Mesothelial cell of epicardium (in vitro differentiated cells): ENCODE data around the gene ZNRF3. TPM values are rescaled to one million over a fixed set of nuclear protein-coding genes. Genes with fewer than 3 reads are reported as not detected.
A peak's percentile ranks its signal among the peaks of the same experiment; 100 is the strongest.

Experiments used
- DNase-seq, 2 experiments: peaks; one replicate each; pipeline ENCODE4 v3.0.0; 2021; ENCODE audit warnings: low spot score in 2 of 2; ENCODE audit not compliant: unreplicated experiment in 2 of 2
- H3K27ac Mint-ChIP-seq: 2 replicates; pipeline ENCODE4 v1.8.0; 2021; ENCODE audit warnings: mixed read lengths
- H3K27me3 Mint-ChIP-seq: 2 replicates; pipeline ENCODE4 v1.8.0; 2021; ENCODE audit warnings: low read depth, mixed read lengths
- H3K36me3 Mint-ChIP-seq: 2 replicates; pipeline ENCODE4 v1.8.0; 2021; ENCODE audit warnings: mixed read lengths
- H3K4me1 Mint-ChIP-seq: 2 replicates; pipeline ENCODE4 v1.8.0; 2021; ENCODE audit warnings: mixed read lengths
- H3K4me3 Mint-ChIP-seq: 2 replicates; pipeline ENCODE4 v1.8.0; 2021; ENCODE audit warnings: mild to moderate bottlenecking, moderate library complexity, mixed read lengths
- H3K9me3 Mint-ChIP-seq: 2 replicates; pipeline ENCODE4 v1.8.0; 2021; ENCODE audit warnings: mixed read lengths
- total RNA-seq: library from RNA; stranded (reverse); gene quantifications from 3 replicates; pipeline ENCODE4 v1.2.1, GENCODE V29; 2021
- TF ChIP-seq, protein P1 (sequence below): fragments of 200-600 bp; sonication (generic); IDR thresholded peaks from one replicate; pipeline ENCODE4 v1.5.0; 2021; ENCODE audit warnings: antibody characterized with exemption; ENCODE audit not compliant: unreplicated experiment

The ZNRF3 gene
- 35.9 to 37.3 TPM (median 36.4 TPM) in 3 replicates for total RNA-seq

DNA sequence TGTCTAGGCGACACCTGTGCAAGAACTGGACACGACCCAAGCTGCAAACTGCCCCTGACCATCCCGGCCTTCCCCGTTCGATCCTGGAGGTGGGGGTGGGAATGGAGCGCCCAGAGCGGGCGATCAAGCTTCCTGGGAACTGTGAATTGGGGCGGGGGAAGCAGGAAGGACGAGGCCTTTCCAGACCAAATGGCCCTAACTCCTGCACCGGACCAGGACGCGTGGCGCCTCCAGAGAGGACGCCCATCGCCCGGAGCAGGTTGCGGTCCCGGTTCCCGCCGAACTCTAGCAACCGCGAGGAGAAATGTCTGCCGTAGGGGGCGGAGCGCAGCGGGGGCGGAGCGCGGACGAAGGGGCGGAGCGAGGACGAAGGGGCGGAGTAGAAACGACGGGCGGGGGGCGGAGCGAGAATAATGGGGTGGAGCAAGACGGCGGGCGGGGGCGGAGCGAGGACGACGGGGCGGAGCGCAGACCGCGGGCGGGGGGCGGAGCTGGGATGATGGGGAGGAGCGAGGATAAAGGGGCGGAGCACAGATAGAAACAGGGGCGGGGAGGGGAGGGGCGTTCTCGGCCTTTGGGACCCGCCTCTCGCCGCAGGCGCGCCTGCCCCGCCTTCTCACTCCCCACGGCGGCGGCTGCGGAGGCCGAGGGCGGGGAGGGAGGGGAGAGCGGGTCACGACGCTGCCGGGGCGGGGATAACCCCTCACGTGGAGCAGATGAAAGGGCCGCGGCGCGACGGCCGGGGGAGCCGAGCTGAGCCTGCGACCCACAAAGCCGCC is at the start of gene ZNRF3:
TSS of gene ZNRF3 (plus strand) at position 695 of the 779 bp plus-strand sequence. CDS start 195 bp downstream, outside the sequence.
- no peaks in the 10 kb centered on the region for H3K27me3 Mint-ChIP-seq
- no peaks in the 10 kb centered on the region for H3K36me3 Mint-ChIP-seq
- TF ChIP-seq, protein P1, sequence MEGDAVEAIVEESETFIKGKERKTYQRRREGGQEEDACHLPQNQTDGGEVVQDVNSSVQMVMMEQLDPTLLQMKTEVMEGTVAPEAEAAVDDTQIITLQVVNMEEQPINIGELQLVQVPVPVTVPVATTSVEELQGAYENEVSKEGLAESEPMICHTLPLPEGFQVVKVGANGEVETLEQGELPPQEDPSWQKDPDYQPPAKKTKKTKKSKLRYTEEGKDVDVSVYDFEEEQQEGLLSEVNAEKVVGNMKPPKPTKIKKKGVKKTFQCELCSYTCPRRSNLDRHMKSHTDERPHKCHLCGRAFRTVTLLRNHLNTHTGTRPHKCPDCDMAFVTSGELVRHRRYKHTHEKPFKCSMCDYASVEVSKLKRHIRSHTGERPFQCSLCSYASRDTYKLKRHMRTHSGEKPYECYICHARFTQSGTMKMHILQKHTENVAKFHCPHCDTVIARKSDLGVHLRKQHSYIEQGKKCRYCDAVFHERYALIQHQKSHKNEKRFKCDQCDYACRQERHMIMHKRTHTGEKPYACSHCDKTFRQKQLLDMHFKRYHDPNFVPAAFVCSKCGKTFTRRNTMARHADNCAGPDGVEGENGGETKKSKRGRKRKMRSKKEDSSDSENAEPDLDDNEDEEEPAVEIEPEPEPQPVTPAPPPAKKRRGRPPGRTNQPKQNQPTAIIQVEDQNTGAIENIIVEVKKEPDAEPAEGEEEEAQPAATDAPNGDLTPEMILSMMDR: no peak
- H3K9me3 Mint-ChIP-seq: no peaks in the 10 kb centered on the region
- H3K4me3 Mint-ChIP-seq: peak within 1 kb of the TSS; percentile 82
- DNase-seq: peak; percentile 92 to 98
- peak within 1 kb of the TSS; percentile 90 for H3K27ac Mint-ChIP-seq
- H3K4me1 Mint-ChIP-seq: peaks cover 43% of the 10 kb centered on the region

DNA sequence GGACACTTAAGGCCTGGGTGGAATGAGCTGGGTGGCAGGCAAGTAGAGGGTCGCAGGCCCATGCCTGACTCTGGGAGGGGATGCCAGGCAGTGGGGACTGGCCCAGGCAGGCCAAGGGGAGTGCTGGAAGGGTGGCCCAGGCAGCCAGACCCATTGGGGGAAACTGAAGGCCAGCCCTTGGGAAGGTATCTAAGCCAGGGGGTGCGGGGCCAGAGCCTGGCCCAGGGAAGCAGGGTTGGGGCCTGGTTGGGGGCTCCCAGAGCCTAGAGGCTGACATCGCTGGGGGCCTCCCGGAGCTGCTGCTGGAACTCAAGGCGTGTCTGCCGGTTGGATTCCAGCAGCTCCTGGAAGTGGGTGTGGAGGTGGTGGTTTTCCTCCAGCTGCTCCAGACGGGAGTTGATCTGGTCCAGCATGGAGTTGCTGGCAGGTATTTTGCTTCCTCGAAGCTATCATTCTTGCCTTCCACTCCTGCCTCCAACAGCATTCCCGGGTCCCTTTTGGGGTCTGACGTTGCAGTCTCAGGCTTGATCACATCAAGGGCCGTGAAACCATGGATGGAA is 47.7 kb upstream of the ZNRF3 start:
- DNase-seq: no peak
- Mint-ChIP-seq H3K36me3 (peaks cover 5% of the 10 kb centered on the region), H3K27ac (no peak overlapping the region), H3K27me3 (no peaks in the 10 kb centered on the region), H3K4me3 (no peak overlapping the region), H3K4me1 (no peaks in the 10 kb centered on the region), H3K9me3 (no peaks in the 10 kb centered on the region)
- TF ChIP-seq, protein P1: no peak

DNA sequence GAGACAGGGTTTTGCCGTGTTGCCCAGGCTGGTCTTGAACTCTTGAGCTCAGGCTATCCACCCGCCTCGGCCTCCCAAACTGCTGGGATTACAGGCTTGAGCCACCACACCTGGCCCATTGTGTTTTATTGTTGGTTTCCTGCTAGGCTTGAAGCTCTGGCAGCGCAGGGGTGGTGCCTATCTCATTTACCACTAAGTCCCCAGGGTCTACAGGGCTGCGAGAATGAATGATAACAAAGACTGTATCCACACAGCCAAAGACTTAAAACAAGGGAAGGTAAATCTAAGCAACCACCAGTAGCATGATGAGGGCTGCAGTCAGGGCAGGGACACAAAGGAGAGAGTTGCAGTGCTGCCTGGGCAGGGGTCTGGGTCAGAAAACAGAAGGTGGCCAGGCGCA is 45.7 kb upstream of the ZNRF3 start:
- TF ChIP-seq, protein P1: no peak
- H3K9me3 Mint-ChIP-seq: no peaks in the 10 kb centered on the region
- H3K27me3 Mint-ChIP-seq: no peaks in the 10 kb centered on the region
- peaks cover 5% of the 10 kb centered on the region for H3K36me3 Mint-ChIP-seq
- no peak for DNase-seq
- no peak overlapping the region for H3K4me3 Mint-ChIP-seq
- no peak overlapping the region for H3K27ac Mint-ChIP-seq
- no peaks in the 10 kb centered on the region for H3K4me1 Mint-ChIP-seq

DNA sequence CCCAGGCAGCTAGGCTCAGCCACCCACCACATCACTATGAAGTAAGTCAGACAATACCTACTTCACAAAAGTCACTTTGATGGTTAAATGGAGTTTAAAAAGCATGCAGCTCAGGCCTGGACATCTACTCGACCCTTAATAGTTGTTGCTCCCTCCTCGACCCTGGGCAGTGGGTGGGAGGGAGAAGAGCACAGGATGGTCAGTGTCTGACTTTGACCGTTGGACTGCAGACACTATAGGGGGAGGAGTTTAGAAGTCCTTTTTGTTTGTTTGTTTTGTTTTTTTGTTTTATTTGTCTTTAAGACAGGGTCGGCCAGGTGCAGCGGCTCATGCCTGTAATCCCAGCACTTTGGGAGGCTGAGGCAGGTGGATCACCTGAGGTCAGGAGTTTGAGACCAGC is 44.4 kb upstream of the ZNRF3 start:
- H3K4me1 Mint-ChIP-seq: no peaks in the 10 kb centered on the region
- TF ChIP-seq, protein P1: no peak
- H3K27ac Mint-ChIP-seq: no peak overlapping the region
- H3K36me3 Mint-ChIP-seq: peaks cover 3% of the 10 kb centered on the region
- no peaks in the 10 kb centered on the region for H3K27me3 Mint-ChIP-seq
- DNase-seq: no peak
- H3K4me3 Mint-ChIP-seq: no peak overlapping the region
- H3K9me3 Mint-ChIP-seq: no peaks in the 10 kb centered on the region

DNA sequence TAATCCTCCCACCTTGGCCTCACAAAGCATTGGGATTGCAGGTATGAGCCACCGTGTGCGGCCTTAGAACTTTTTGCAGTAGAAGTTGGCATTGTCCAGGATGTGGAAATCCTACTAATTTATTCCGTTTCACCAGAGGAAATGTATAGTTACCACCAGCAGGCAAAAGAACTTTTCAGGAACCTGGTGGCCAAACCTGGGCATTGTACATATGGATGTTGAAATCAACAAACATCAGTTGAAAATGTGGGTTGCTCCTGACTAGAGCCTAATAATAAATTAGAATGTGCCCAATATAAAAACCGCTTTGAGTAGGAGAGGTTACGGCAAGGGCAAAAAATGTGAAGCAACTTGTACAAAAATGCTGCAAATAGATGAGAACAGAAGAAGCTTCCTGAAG is 42.3 kb upstream of the ZNRF3 start:
- Mint-ChIP-seq H3K27me3 (no peaks in the 10 kb centered on the region), H3K4me1 (no peaks in the 10 kb centered on the region), H3K9me3 (no peaks in the 10 kb centered on the region), H3K27ac (no peak overlapping the region), H3K36me3 (peaks cover 2% of the 10 kb centered on the region), H3K4me3 (no peak overlapping the region)
- TF ChIP-seq, protein P1: no peak
- no peak for DNase-seq
